ENCODE results near the gene PGRMC1.

DNA sequence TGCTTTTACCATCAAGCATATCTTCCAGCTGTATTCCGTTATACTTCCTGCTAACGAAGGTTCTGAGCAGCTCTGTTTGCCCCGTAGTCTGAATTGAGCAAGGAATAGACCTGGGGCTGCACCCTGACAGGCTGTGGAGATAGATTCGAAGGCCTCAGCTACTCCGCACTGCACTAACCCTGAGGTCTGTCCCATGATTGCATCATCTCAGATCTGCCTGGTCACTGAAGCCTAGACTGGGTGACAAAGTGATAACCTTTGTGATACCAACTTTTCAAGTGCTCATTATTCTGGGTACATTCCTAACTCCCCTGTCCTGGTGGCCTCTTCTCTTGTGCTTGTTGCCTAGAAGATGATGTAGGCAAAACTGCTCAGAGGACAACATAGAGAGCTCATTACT is 29.9 kb upstream of the PGRMC1 start:
- TF ChIP-seq POLR2AphosphoS5 (IDR thresholded peaks at IDR 0.05; ENCODE audit: low read depth, low read length) = no peak
- TF ChIP-seq POLR2A (IDR thresholded peaks at IDR 0.05; ENCODE audit: low read depth, low read length) = no peak
- no peak for TF ChIP-seq TAF1 (IDR thresholded peaks at IDR 0.05; ENCODE audit: low read depth, low read length)
- TF ChIP-seq PAX5 (IDR thresholded peaks at IDR 0.05; ENCODE audit: insufficient read depth, low read length, severe bottlenecking) = no peak
- no peak for TF ChIP-seq SPI1 (IDR thresholded peaks at IDR 0.05; ENCODE audit: low read depth, low read length)

Measured in GM12891 (cell line).